Effector memory CD4-positive, alpha-beta T cell (primary cell): Measurements from ENCODE around the gene IL10.

Source experiments
- DNase-seq, 3 donors: peaks; one replicate each; pipeline ENCODE4 v3.0.0-alpha.2; 2020
- H3K27ac ChIP-seq: 2 replicates; pipeline ENCODE4 v1.7.0; 2013; ENCODE audit warnings: mild to moderate bottlenecking, low read length, moderate library complexity; ENCODE audit not compliant: insufficient read depth, poor library complexity, severe bottlenecking
- H3K27me3 ChIP-seq: replicated peaks from 2 replicates; pipeline ENCODE4 v1.7.0; 2013; ENCODE audit warnings: mild to moderate bottlenecking, low read length; ENCODE audit not compliant: insufficient read depth, control insufficient read depth, poor library complexity, severe bottlenecking
- H3K36me3 ChIP-seq: 2 replicates; pipeline ENCODE4 v1.7.0; 2013; ENCODE audit warnings: mild to moderate bottlenecking, low read length, moderate library complexity; ENCODE audit not compliant: control insufficient read depth, insufficient read depth
- H3K4me1 ChIP-seq: 2 replicates; pipeline ENCODE4 v1.7.0; 2013; ENCODE audit warnings: low read length, mild to moderate bottlenecking; ENCODE audit not compliant: control insufficient read depth, insufficient read depth, poor library complexity, severe bottlenecking
- H3K4me3 ChIP-seq: 2 replicates; pipeline ENCODE4 v1.7.0; 2013; ENCODE audit warnings: low read length, low read depth, mild to moderate bottlenecking; ENCODE audit not compliant: insufficient read depth, poor library complexity, severe bottlenecking
- H3K9me3 ChIP-seq: 2 replicates; pipeline ENCODE4 v1.7.0; 2013; ENCODE audit warnings: mild to moderate bottlenecking, low read length, moderate library complexity; ENCODE audit not compliant: control insufficient read depth

Gene IL10

DNA sequence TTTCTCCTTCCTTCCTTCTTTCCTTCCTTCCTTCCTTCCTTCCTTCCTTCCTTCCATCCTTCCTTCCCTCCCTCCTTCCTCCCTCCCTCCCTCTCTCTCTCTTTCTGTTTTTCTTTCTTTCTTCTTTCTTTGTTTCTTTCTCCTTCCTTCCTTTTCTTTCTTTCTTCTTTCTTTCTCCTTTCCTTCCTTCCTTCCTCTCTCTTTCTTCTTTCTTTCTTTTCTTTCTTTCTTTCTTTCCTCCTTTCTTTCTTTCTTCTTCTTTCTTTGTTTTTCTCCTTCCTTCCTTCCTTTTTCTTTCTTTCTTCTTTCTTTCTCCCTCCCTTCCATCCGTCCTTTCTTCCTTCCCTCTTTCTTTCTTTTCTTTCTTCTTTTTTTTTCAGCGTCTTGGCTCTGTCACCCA is 19.8 kb downstream of the IL10 start:
- no peaks in the 10 kb centered on the region for H3K9me3 ChIP-seq
- no peak overlapping the region for H3K27ac ChIP-seq
- H3K4me3 ChIP-seq, result no peak overlapping the region
- H3K36me3 ChIP-seq, result no peaks in the 10 kb centered on the region
- peaks cover 6% of the 10 kb centered on the region for H3K4me1 ChIP-seq
- no peak for DNase-seq
- H3K27me3 ChIP-seq, result no peaks in the 10 kb centered on the region

- no peak for DNase-seq
- no peaks in the 10 kb centered on the region for H3K9me3 ChIP-seq
- H3K27ac ChIP-seq, result no peak overlapping the region
- no peak overlapping the region for H3K4me3 ChIP-seq
- H3K4me1 ChIP-seq, result peaks cover 3% of the 10 kb centered on the region
- no peaks in the 10 kb centered on the region for H3K36me3 ChIP-seq
- no peaks in the 10 kb centered on the region for H3K27me3 ChIP-seq
Measured at GRCh38 chr1:206751891-206752290, 20.4 kb downstream of the IL10 start.

GRCh38 chr1:206748348-206749030 is 23.8 kb downstream of the IL10 start:
- no peaks in the 10 kb centered on the region for H3K27me3 ChIP-seq
- no peak overlapping the region for H3K27ac ChIP-seq
- H3K4me1 ChIP-seq, result peaks cover 4% of the 10 kb centered on the region
- no peaks in the 10 kb centered on the region for H3K36me3 ChIP-seq
- DNase-seq, result no peak
- no peak overlapping the region for H3K4me3 ChIP-seq
- no peaks in the 10 kb centered on the region for H3K9me3 ChIP-seq

GRCh38 chr1:206745301-206745700 is 27.0 kb downstream of the IL10 start:
- no peaks in the 10 kb centered on the region for H3K36me3 ChIP-seq
- H3K27ac ChIP-seq, result no peak overlapping the region
- H3K9me3 ChIP-seq, result no peaks in the 10 kb centered on the region
- H3K4me1 ChIP-seq, result peaks cover 4% of the 10 kb centered on the region
- no peak for DNase-seq
- H3K4me3 ChIP-seq, result no peak overlapping the region
- H3K27me3 ChIP-seq, result no peaks in the 10 kb centered on the region

DNA sequence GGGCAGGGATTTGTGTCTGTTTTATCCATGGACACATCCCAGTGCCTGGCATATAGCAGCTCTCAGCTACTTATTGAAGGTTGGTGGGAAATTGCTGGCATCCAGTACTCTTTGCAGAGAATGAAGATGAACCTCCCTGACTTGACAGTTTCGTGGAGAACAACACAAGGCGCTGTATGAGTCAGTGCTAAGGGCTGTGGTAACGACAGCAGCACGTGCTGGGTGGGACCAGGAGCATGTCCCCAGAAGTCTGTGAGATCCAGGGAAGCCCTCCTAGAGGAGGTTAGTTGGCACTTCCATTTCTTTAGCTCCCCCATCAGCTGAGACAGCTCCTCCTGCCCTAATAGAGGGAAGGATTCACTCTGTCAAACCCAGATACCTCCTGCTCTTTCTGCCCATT is 27.6 kb downstream of the IL10 start:
- Histone ChIP-seq H3K36me3 (no peaks in the 10 kb centered on the region), H3K27ac (no peak overlapping the region), H3K9me3 (no peaks in the 10 kb centered on the region), H3K4me3 (no peak overlapping the region), H3K4me1 (peaks cover 8% of the 10 kb centered on the region), H3K27me3 (no peaks in the 10 kb centered on the region)
- DNase-seq, result no peak

DNA sequence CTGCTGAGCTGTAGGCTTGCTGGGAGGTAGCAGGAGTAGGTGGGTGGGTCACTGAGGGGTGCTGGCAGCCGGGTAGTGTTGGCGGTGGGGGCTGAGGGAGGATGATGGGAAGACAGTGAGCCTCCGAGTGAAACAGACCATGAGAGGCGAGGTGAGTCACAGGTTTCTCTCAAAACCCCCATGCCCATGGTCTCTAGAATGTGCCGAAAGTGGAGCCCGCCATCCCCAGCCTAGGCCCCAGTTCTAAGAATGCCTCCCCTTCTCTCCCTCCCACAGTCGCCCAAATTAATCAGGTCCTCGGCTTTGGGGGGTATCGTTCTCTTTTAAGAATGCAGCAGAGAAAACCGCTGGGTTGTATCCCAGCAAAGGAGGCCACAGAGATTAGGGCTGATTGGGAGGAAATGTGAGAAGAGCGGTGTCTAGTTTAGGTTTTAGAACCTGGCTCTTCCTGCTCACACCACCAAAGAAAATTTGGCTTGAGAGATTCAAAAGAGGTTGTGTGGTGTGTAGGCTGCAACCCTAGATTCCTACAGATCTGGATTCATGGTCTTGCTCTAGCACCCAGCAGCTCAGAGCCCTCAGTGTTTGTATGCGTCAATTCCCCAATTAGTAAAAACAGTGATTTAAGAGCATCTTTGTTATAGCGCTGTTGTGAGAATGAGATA is 29.4 kb downstream of the IL10 start:
- Histone ChIP-seq H3K27me3 (no peaks in the 10 kb centered on the region), H3K36me3 (no peaks in the 10 kb centered on the region), H3K4me1 (peaks cover 26% of the 10 kb centered on the region), H3K4me3 (no peak overlapping the region), H3K27ac (no peak overlapping the region), H3K9me3 (no peaks in the 10 kb centered on the region)
- no peak for DNase-seq

- no peaks in the 10 kb centered on the region for H3K36me3 ChIP-seq
- no peak for DNase-seq
- H3K4me1 ChIP-seq, result peaks cover 40% of the 10 kb centered on the region
- no peaks in the 10 kb centered on the region for H3K27me3 ChIP-seq
- H3K9me3 ChIP-seq, result no peaks in the 10 kb centered on the region
- H3K4me3 ChIP-seq, result no peak overlapping the region
- no peak overlapping the region for H3K27ac ChIP-seq
Measured at GRCh38 chr1:206741142-206741701, 31.1 kb downstream of the IL10 start.

DNA sequence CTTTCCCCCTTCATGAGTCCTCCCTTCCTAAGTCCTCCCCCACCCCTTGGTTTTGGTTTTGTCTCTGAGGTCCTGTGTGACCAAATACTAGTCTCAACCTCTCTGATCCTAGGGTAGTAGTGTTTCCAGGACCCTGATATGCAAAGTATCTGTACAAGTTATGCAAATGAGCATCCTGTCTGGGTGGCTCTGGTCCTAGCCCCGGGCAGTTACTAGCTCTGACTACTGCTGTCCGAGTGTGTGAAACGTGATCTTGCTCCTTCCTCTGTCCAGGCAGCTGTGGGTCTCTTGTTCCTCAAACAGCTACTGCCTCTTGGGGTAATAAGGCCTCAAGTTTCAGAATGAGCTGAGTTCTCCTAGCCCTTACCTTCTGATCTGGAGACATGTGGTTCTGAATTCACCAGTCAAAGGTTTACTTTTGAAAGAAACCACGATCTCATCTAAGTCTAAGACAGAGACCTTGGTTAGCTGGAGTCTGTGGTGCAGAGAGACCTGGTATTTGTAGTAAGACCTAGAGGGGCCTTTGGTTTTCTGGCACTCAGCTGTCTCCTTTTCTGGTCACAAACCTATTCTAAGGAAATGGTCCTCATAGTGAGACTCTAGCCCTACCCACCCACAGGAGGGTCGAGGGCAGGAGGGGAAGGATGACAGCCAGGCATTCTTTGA is 32.8 kb downstream of the IL10 start:
- DNase-seq, result no peak
- peaks cover 45% of the 10 kb centered on the region for H3K4me1 ChIP-seq

GRCh38 chr1:206738370-206739366 is 33.6 kb downstream of the IL10 start:
- Histone ChIP-seq H3K4me1 (peaks cover 44% of the 10 kb centered on the region), H3K27me3 (no peaks in the 10 kb centered on the region), H3K36me3 (no peaks in the 10 kb centered on the region), H3K27ac (peak overlapping the region; percentile 74), H3K4me3 (no peak overlapping the region), H3K9me3 (no peaks in the 10 kb centered on the region)
- no peak for DNase-seq

More for the DNA sequence above, 32.8 kb downstream of the IL10 start:
- H3K9me3 ChIP-seq, result no peaks in the 10 kb centered on the region
- no peaks in the 10 kb centered on the region for H3K36me3 ChIP-seq
- no peak overlapping the region for H3K4me3 ChIP-seq
- H3K27ac ChIP-seq, result no peak overlapping the region
- no peaks in the 10 kb centered on the region for H3K27me3 ChIP-seq
